Fibroblast of skin of back (primary cell): Measurements from ENCODE around the gene TBXAS1.
A peak's percentile ranks its signal among the peaks of the same experiment; 100 is the strongest.

ENCODE experiments used
- DNase-seq: peaks from one replicate; pipeline ENCODE4 v3.0.0-alpha.2; 2013

TBXAS1 gene

DNA sequence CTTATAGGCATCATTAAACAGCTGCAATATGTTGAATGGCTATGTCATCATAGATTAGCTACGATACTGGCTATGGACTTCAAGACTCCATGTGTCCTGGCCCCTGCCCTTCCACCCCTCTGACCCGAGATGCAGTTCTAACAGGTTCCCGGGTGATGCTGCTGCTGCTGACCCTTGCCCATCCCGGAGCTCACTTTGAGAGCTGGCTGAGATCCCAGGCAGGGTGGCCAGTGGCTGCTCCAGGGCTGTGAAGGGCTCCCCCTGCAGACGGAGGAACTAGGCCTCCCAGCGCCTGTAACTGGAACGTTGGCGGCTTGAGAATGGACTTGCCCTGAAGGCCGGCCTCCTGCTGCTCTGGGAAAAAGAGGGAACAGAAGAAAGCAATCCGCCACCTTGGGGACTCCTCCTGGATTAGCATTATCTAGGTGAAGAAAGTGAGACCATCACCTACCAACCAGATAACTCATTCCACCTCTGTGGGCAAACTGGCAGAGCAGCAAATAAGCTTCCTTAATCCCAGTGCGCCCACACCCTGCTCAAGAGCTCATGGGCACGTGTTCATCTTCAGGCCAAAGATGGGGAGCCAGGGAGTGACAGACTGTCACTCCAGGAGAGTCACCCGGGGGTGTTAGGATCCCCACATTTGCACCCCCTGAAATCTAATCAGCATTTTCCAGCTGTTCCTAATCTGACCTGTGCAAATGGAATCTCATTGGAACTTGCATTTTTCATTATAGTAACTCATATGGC is 176.9 kb downstream of the TBXAS1 start:
- peak; percentile 38 for DNase-seq

- no peak for DNase-seq
These were observed 177.5 kb downstream of the TBXAS1 start for GRCh38 chr7:140006600-140006999.

DNA sequence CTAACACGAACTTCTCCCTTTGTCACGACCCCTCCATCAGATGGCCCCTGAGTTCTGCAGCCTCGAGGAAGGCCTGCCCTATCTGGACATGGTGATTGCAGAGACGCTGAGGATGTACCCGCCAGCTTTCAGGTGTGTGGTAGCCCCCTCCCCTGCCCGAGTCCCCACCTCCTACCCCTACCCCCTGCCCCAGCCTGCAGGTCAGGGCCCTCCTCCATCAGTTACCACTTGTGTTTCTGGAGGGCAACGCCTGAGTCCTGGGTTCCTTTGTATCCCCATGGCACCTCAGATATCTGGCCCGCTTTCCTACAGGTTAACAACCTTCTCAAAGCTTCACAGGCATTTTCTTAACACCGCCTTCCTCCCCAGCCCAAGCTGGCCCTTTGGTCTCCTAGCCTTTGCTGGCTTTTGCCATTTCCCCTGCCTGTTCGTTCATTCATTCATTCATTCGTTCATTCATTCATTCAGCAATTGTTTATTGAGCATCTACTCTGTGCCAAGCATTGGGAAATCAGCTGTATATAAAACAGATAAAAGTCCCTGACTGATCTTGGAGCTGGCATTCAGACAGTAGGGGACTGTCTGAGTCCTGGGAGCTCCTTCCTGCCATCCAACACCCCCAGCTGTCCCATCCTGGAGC is 178.1 kb downstream of the TBXAS1 start:
- no peak for DNase-seq

GRCh38 chr7:140008755-140009610 is 179.9 kb downstream of the TBXAS1 start:
- no peak for DNase-seq

GRCh38 chr7:140009735-140010134 is 180.7 kb downstream of the TBXAS1 start:
- DNase-seq: no peak

- DNase-seq: no peak
These were observed 181.3 kb downstream of the TBXAS1 start for GRCh38 chr7:140010194-140010895.

- no peak for DNase-seq
These were observed 184.6 kb downstream of the TBXAS1 start for GRCh38 chr7:140013676-140014075.

DNA sequence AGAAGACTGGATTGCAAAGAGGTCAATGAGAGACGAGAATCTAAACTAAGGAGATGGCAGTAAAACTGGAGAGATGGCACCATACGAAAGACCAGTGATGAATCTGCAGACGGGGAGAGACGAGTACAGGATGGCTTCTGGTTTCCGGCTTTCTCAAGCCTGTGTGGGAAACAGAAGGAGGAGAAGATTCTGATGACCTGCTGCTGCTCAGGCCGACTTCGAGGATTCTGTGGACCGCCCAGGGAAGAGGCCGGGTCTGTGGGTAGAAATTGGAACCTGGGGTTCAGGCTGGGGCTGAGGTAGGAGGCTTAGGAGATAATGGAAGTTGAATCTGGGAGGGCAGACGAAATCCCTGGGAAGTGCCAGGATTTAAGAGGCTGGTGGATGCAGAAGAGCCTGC is 185.1 kb downstream of the TBXAS1 start:
- DNase-seq: no peak

- no peak for DNase-seq
These were observed 186.5 kb downstream of the TBXAS1 start for GRCh38 chr7:140015471-140015970.

- DNase-seq: no peak
These were observed 187.5 kb downstream of the TBXAS1 start for GRCh38 chr7:140016540-140016939.

DNA sequence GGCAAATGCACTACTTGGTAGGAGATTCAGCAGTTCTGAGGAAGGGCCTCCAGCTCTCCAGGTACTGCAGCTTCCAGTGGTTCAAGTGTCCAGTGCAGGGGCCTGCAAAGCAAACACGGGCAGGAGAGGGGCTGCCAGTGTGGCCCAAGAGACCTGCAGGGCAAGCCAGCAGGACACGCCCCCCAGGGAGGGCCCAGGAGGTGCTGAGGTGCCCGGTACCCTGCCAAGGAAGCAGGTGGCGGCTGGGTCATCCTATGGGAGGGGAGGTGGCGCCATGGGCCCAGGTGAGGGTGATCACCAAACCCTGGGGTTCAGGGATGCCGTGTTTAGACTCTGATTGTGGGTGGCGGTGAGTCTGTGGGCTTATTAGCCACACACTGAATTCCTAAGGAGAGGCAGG is 188.0 kb downstream of the TBXAS1 start:
- DNase-seq: no peak

DNA sequence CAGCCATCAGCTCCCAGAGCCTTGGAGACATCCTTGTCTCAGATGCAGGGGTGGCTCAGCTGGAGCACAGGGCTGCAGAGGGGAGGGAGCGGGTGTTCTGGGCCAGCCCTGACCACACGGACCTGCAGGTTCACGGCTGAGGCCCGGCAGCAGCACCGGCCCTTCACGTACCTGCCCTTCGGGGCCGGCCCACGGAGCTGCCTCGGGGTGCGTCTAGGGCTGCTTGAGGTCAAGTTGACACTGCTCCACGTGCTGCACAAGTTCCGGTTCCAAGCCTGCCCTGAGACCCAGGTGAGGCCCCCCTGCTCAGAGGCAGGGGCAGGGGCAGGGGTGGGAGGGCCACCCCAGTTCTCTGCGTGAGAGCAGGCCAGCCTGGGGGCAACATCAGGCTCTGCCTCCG is 188.5 kb downstream of the TBXAS1 start:
- no peak for DNase-seq

DNA sequence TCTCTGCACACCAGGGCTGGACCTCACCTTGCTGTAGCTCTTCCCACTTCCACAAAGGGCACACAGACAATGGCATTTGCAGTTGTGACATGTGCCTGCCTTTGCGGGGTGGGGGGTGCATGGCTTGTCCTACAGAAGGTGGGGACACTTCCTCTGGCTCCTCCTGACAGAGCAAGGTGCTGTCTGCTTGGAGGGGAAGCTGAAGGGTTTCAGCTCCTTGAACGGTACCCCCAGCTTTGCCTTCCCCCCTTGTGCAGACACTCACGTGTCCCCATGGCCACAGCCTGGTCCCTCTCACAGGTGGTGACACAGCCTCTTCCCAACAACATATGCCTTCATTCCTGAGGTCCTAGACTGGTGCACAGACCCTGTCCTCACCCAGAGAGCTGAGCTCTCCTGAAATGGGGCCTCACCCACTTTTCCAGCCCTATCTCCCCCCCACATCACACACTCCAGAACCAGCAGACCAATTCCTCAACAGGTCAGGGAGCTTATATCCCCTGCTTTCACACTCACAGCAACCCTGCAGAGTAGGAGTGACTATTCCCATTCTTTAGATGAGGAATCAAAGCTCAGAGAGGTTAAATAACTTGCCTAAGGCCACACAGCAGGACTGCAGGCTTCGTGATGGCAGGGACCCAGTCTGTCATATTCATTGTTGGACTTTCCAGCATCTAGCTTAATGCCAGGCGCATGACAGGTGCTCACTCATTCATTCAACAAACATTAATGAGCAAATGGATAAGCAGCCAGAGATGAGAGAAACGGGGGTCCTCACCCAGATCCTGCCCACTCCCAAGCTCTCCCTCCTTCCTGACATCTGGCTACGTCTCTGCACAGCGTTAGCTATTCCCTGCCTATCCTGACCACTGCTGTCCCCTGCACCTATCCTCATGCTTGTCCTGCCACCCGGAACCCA is 189.3 kb downstream of the TBXAS1 start:
- no peak for DNase-seq

DNA sequence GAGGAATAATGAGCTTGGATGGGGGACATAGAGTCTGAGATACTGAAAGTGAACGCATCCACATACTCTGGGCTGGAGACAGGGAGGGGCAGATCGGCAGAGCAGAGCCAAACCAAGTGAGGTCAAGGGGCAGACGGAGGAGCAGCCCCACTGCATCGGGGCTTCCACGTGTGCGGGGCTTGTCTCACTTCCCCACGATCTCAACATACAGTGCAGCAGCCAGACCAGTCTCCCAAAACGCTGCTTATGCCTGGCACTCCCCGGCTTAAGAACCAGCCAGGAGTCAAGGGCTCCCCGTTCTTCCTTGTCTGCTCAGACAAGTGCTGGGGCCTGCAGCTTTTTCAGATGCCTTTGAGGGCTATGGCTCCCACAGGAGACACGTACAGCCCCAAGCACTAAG is 190.1 kb downstream of the TBXAS1 start:
- DNase-seq: no peak

DNA sequence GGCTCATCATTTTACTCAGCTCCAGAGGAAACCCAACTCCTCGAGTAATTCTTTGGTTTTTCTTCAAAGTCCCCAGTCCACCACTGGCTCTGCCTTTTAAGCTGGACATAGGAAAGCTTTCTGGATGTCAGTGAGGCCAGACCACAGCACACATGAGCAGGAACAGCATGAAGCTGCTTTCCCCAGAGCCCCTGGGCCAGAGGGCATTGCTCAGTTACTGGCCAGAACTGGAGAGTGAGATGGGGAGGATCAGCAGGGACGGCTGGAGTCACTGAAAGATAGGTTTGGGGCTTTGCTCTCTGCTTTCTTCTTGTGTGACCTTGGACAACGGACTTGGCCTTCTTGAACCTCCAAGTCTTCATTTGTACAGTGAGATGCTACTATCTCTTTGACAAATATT is 190.5 kb downstream of the TBXAS1 start:
- DNase-seq: no peak

GRCh38 chr7:140021603-140022002 is 192.5 kb downstream of the TBXAS1 start:
- DNase-seq: no peak

- peak; percentile 43 for DNase-seq
These were observed 193.6 kb downstream of the TBXAS1 start for GRCh38 chr7:140022582-140023211.

DNA sequence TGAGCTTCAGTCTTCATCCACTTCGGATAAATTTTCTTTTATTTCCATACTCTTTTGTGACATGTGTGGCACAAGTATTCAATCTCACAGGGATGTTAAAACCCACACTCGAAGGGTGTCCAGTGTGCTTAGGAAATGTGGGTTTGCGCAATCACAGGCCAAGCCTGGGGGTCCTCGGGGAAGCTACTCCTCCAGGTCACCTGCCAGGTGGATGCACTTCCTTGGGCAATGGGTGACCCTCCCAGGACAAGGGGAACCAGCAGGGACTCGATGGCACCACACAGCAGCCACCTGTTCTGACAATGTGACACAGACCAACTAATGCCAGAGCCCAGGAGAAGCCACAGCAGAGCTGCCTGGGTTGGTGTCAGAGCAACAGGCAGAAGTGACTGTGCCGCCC is 194.7 kb downstream of the TBXAS1 start:
- no peak for DNase-seq

- no peak for DNase-seq
These were observed 195.5 kb downstream of the TBXAS1 start for GRCh38 chr7:140024585-140024984.

- DNase-seq: no peak
These were observed 196.2 kb downstream of the TBXAS1 start for GRCh38 chr7:140025241-140025640.
